Measurements from ENCODE around the gene KCND3.

KCND3 gene

DNA sequence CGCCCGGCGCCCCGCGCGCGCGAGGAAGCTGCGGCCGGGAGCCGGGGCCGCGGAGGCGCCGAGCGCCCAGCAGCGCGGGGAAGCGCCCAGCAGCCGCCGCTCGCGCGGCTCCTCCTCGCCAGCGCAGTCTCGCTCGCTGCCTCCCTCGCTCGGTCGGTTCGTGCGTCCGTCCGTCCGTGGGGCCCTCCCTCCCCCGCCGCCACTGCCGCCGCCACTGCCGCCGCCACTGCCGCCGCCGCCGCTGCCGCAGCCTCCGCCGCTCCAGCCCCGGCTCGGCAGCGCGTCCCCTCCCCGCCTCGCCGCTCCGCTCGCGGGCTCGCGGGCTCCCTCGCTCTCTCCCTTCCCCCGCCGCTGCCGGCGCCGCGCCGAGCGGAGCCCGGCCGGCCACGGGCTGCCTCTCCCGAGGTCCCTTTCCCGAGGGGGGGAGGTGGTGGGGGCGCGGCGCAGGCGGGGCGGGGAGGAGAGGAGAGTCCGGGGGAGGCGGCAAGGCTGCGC, at the start of gene KCND3:
Gene KCND3 (minus strand): TSS at position 138 of the 495 bp plus-strand sequence.
- no peak for DNase-seq (ENCODE audit: low spot score)

DNA sequence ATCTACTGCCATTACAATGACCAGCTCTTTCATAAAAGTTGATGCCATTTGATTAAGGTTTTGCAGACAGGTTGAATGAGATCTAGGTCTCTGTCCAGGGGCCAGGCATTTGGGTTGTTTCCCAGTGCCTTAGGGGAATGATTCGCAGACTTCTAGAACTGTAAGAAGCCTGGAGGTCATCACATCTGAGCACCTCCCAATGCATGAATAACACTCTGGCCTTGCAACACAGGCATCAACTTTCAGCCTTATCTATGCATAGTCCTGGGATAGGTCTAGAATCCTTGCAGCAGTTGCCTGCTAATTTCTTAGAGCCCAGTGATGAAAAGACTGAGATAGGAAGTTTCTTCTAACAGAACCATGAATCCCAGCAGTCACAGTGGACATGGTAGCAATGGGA, 44.8 kb upstream of the KCND3 start:
- no peak for DNase-seq (ENCODE audit: low spot score)

- DNase-seq (ENCODE audit: low spot score), result no peak
Measured at GRCh38 chr1:112033439-112034120, 44.1 kb upstream of the KCND3 start.

DNA sequence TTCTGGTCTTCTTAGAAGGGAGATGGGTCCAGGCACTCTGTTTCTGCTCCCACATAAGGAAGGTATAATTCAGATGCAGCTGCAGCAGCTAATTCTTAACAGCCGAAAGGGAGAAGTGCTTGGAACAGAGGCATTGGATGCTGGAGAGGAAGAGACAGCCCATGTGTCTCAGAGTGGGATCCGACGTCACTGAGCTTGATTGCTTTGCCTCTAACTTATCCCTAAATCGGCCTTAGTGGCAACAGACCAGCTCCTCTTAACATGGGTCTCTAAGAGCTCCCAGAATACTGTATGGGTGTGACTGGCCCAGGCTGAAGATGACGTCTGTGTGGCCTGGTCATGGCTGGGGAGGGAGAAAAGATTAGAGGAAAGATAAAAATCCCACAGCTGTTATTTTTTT, 40.7 kb upstream of the KCND3 start:
- DNase-seq (ENCODE audit: low spot score), result no peak

DNA sequence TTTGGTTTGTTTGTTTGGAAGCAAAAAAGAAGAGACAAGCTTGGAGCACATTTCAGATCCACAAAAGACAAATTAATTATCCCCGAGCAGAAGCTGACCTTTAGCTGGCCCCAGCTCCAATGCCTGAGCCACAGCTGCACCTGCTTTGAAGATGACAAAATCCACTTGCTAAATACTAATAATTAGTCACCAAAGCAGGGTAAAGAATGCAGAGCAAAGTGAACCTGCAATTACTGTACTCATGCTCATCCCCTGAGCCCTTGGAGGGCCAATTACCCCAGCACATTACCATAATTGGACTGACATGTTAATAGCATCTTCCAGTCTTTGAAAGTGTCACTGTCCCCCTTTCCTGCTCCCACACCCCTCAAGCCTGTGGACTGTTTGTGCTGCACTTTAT, 38.2 kb upstream of the KCND3 start:
- no peak for DNase-seq (ENCODE audit: low spot score)

DNA sequence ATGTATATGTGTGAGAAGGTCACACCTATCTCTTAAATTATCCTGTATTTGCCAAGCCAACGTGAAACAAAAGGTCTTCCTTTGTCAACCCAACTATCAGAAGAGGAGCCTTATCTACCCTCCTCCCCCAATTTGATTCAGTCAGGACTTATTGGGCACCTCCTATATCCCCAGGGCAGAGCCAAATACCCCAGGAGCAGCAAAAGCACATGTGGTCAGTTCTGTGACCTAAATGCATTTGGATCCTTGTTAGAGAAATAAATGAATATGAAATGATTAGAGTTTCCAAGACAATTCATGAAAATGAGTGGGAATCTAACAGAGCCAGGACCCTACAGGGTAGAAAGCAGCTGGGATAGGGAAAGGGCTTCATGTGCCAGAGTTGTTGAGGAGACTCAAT, 37.0 kb upstream of the KCND3 start:
- DNase-seq (ENCODE audit: low spot score), result no peak

DNA sequence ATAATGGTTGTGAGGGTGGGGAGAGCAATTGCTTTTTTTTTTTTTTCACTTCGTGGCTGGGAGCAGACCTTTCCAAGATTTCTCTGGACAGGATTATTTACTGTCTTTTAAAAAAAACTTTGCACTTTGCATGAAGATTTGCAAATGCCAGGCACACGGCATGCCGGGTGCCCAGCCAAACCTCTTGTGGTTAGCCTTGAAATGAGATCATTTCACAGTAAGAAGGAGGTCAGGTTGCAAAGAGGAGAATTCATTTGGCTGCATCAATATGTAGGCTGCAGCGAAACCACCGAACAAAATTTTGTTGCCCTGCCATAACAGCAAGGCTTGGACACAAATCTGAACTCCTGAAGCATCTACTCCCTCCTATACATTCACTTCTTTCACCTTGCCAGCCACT, 36.5 kb upstream of the KCND3 start:
- DNase-seq (ENCODE audit: low spot score), result no peak

GRCh38 chr1:112021263-112021662, 31.8 kb upstream of the KCND3 start:
- DNase-seq (ENCODE audit: low spot score), result no peak

- no peak for DNase-seq (ENCODE audit: low spot score)
Measured at GRCh38 chr1:112017183-112017582, 27.7 kb upstream of the KCND3 start.

GRCh38 chr1:112012823-112013222, 23.4 kb upstream of the KCND3 start:
- DNase-seq (ENCODE audit: low spot score), result no peak

GRCh38 chr1:112011202-112011601, 21.7 kb upstream of the KCND3 start:
- no peak for DNase-seq (ENCODE audit: low spot score)

- no peak for DNase-seq (ENCODE audit: low spot score)
Measured at GRCh38 chr1:112007169-112007568, 17.7 kb upstream of the KCND3 start.

DNA sequence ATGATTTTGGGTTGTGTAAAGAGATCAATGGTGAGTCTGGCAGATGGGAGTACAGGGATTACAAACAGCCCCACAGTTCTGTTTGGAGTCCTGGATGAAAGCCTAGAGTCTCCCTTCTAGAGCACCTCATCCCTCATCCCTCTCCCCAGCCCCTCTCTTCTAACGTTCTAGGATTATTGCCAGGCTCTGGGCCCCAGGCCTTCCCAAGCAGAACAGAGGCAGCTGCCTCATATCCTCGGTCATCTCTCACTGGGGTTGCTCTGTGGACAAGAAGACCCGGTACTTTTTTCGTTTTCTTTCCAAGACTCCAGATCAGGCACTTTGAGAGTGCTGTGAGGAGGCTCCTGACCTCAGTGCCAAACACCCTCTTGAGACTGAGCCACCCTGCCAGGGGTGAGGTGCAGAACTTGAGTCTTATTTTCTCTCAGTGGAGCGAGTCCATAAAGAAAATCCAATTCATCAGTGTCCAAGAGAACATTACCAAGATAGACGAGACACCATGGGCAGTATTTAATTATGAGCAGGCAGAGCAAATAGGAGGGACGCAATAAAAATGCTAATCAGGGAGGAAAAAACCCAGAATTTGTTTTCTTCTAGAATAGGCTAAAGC, 17.1 kb upstream of the KCND3 start:
- DNase-seq (ENCODE audit: low spot score), result no peak

DNA sequence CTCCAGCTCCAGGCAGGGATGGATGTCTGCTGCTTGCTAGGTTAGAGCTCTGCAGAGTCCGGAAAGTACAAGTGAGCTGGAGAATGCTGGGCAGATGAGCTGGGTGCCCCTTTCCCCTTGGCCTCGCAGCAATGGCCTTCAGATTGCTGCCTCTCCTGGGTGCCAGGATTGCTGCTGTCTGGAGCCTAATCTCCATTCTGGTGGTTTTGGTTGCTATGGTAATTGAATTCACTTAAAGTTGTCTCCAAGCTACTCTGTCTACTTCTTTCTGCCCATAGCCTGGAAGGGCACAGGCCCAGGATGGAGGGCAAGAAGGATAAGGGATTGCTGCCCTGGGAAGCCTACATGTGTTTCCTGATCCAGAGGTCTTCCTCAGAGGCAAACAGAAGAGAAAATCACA, 14.6 kb upstream of the KCND3 start:
- no peak for DNase-seq (ENCODE audit: low spot score)

- no peak for DNase-seq (ENCODE audit: low spot score)
Measured at GRCh38 chr1:112002514-112002913, 13.0 kb upstream of the KCND3 start.

GRCh38 chr1:112001436-112001835, 12.0 kb upstream of the KCND3 start:
- DNase-seq (ENCODE audit: low spot score), result no peak

DNA sequence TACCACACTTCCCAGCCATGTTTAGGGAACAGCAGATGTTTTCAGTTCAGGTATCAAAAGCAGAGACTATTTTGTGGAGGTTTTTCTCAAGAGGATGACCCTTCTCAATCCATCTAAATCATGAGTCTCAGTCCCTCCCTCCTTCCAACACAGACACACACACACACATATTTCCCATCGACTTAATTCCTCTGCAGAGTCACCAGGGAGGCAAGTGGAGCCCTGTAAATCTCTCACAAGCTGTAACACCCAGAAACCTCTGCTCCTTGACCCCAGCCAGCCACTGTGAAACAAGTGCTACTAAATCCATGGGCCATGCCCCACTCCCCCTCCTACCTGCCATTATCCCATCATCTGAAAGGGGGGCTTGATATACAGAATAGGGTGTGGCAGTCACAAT, 10.6 kb upstream of the KCND3 start:
- DNase-seq (ENCODE audit: low spot score), result no peak

- no peak for DNase-seq (ENCODE audit: low spot score)
Measured at GRCh38 chr1:111998332-111998731, 8.9 kb upstream of the KCND3 start.

GRCh38 chr1:111992476-111992875, 3.0 kb upstream of the KCND3 start:
- DNase-seq (ENCODE audit: low spot score), result no peak

DNA sequence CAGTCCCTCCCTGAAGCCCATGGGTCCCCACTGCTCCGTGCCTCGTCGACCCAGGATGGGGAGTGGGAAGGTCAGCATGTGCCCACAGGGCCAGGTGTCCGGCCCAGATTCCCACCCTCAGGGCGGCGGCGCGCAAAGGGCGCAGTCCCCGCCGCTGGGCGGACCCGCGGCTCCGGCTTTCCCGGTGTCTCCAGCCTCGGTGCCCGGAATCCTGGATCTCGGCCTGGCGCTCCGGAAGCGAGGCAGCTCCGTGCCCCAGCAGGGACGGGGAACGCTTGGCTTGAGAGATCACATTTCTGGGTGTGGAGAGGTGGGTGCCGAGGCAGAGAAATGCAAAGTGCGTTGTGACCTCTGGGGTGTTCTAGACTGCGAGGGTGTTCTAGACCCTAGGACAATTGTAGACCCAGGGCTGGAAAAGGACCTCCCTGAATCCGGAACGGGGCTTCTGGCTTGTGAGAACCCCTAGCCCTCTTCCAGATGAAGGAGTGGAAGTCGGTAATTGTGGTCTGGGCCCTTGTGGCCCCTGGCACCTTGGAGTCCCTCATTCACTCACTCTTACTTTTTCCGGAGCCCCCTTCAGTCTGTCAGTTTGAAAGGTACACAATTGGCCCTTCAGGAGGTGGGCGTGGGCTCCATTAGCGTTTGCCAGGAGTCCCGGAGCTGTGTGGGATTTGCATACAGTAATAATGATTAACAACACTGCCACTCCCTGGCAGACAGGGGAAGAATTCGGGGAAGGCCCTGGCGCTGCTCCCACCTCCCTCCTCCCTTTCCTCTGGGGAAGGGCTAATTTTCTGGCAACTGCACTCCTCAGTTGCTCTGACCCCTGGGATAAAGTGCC, 1.6 kb upstream of the KCND3 start:
- no peak for DNase-seq (ENCODE audit: low spot score)

DNA sequence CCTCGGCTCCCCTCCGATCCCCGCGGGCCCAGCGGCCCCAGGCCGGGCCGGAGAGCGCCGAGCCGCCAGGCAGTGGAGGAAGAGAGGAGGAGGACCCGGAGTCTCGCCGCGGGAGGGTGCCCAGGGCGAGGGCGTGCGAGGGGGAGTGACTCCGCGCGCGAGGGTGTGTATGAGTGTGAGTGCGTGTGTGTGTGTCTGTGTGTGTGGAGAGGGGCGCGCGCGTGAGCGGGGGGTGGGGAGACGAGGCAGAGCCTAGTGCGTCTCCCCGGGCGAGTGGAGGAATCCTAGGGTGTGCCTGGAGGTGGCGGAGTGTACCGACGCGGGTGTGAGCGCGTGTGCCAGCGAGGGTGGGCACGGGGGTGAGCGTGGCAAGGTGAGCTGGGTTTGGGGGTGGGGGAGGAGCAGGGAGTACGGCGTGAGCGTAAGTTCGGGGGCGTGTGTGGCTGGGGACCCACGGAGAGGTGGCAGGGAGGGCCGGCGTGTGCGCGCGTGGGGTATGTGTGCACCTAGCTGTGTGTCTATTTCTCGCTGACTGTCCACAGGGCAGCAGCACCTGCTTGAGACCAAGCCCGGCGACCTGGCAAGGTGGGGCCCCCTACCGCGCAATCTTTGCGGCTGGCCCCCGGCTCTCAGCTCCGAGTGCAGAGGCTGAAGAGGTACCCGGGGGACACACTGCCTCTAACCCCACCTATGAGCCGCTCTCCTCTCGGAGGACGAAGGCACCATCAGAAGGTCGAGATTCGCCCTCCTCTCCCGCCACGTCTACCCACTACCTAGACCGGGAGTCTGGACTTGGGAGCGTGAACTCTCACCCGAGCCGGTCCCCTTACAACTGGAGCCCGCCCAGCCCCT, 784 bp upstream of the KCND3 start:
- no peak for DNase-seq (ENCODE audit: low spot score)

Measured in CD4-positive, alpha-beta T cell treated with Interleukin-2 at 100 ng/mL for 4 hours (primary cell).